Heart right ventricle (tissue), 16 donors: ENCODE measurements around the gene NRAS. TPM values are rescaled to one million over a fixed set of nuclear protein-coding genes. Genes with fewer than 3 reads are reported as not detected.
"Not testable (repeated sequence)": the region's sequence is repeated elsewhere in the genome, so short reads cannot be mapped to it uniquely, and the experiment has no call there.

Experiments used
- ATAC-seq, 8 donors: fragments of 200-7000 bp; cut with Tn5 transposase; one replicate each; pipeline ENCODE4 v1.9.1; 2020; ENCODE audit warnings: mild to moderate bottlenecking in 8 of 8, moderate library complexity in 8 of 8, moderate number of reproducible peaks in 1 of 8
- DNase-seq, 2 donors: peaks; one replicate each; pipeline ENCODE4 v3.0.0-alpha.2; 2020
- H3K27ac ChIP-seq, 10 donors: fragments of 200-600 bp; sonication (generic) in 2 of 10; one replicate each; pipeline versions ENCODE4 v1.5.0 to v1.8.0; 2020 to 2022; ENCODE audit warnings: mild to moderate bottlenecking in 3 of 10
- H3K27me3 ChIP-seq, 7 donors: fragments of 200-600 bp; one replicate each; pipeline ENCODE4 v1.8.0; 2021 to 2022; ENCODE audit warnings: mild to moderate bottlenecking in 2 of 7
- H3K36me3 ChIP-seq, 9 donors: fragments of 200-600 bp; sonication (generic) in 1 of 9; one replicate each; pipeline versions ENCODE4 v1.5.0 to v1.8.0; 2020 to 2022; ENCODE audit warnings: mild to moderate bottlenecking in 2 of 9
- H3K4me1 ChIP-seq, 9 donors: fragments of 200-600 bp; sonication (generic) in 1 of 9; one replicate each; pipeline versions ENCODE4 v1.5.0 to v1.8.0; 2020 to 2022; ENCODE audit warnings: mild to moderate bottlenecking in 4 of 9
- H3K4me3 ChIP-seq, 10 donors: fragments of 200-600 bp; sonication (generic) in 2 of 10; one replicate each; pipeline versions ENCODE4 v1.5.0 to v1.8.0; 2020 to 2022; ENCODE audit warnings: mild to moderate bottlenecking in 7 of 10, moderate library complexity in 2 of 10
- H3K9me3 ChIP-seq, 11 donors: fragments of 200-600 bp in 10 of 11; sonication (generic) in 2 of 11; one replicate each; pipeline versions ENCODE4 v1.5.0 to v1.8.0; 2013 to 2022; ENCODE audit warnings: mild to moderate bottlenecking in 2 of 11, control low read depth in 1 of 11, moderate library complexity in 1 of 11
- WGBS, 2 donors: extraction: QIAGEN DNeasy Blood & Tissue Kit; methylation state at CpG; one replicate each; pipeline ENCODE4 v1.1.7; 2013; ENCODE audit warnings: inconsistent platforms in 1 of 2; 5-methylcytosine and 5-hydroxymethylcytosine counted together
- intact Hi-C, 10 donors: fragments of 100-400 bp; cut with DNase I; formaldehyde crosslinking; loops; one replicate each; pipeline versions ENCODE4 v1.11.1 to v1.14.2; 2022
- polyA plus RNA-seq, 2 donors: library from polyadenylated mRNA; stranded (reverse); fragments of 200-250 nt; gene quantifications; one replicate each; pipeline ENCODE4 v1.2.3, GENCODE V29; 2013
- total RNA-seq, 10 donors: library from RNA; stranded (reverse); fragmentation: NEBNext Ultra II Directional in 3 of 10; extraction: Animal tissue kit (Norgen Biotek cat#: 25700) in 3 of 10; gene quantifications; one replicate each; pipeline versions ENCODE4 v1.2.1 to v1.2.4, GENCODE V29; 2021 to 2023
- TF ChIP-seq, protein P1 (sequence below), 9 donors: fragments of 200-600 bp; sonication (generic) in 2 of 9; IDR thresholded peaks; one replicate each; pipeline versions ENCODE4 v1.5.0 to v1.8.0; 2021 to 2022; ENCODE audit warnings: antibody characterized with exemption in 9 of 9, mild to moderate bottlenecking in 5 of 9, moderate library complexity in 1 of 9
- donor health status: Arrhythmogenic right ventricular cardiomyopathy.
- donor health status: ischemic (EF 13 %, LVEDD 7.1; RV severe dilation, severe dysfunction).
- donor health status: healthy with polysubstance abuse.
- donor health status: DM: no; HTN: yes; CAD: no.
- donor health status: DM: no; HTN: no; CAD: no.
- donor health status: ischemic (EF 25% LVEDD 6.9; RV normal size, moderate dysfunction).
- donor health status: ischemic (EF 25% LVEDD 5.7; RV mildly dilated, moderate dysfunction).
- donor health status: healthy.
- donor health status: DM: yes; HTN: yes; CAD: no.
- donor health status: Ischemic cardiomyopathy.
- donor health status: ischemic (EF 35%, LVEDD 5.7; RV mildly dilated, moderate dysfunction).
- donor health status: nonischemic (EF 11% LVEDD 7.7; RV severe dilation, severe dysfunction).
- donor health status: DM: yes; HTN: yes; CAD: no.
- donor health status: PGD.
- donor health status: ischemic (EF 29% LVEDD 5.4; RV normal size, mild dysfunction).
- donor health status: nonischemic (EF 23%, LVEDD 6.1; RV moderate dilation, normal function).

NRAS gene
- total and polyA plus RNA-seq, 12 donors = 6.2 to 17.2 (median 8.6) TPM

DNA sequence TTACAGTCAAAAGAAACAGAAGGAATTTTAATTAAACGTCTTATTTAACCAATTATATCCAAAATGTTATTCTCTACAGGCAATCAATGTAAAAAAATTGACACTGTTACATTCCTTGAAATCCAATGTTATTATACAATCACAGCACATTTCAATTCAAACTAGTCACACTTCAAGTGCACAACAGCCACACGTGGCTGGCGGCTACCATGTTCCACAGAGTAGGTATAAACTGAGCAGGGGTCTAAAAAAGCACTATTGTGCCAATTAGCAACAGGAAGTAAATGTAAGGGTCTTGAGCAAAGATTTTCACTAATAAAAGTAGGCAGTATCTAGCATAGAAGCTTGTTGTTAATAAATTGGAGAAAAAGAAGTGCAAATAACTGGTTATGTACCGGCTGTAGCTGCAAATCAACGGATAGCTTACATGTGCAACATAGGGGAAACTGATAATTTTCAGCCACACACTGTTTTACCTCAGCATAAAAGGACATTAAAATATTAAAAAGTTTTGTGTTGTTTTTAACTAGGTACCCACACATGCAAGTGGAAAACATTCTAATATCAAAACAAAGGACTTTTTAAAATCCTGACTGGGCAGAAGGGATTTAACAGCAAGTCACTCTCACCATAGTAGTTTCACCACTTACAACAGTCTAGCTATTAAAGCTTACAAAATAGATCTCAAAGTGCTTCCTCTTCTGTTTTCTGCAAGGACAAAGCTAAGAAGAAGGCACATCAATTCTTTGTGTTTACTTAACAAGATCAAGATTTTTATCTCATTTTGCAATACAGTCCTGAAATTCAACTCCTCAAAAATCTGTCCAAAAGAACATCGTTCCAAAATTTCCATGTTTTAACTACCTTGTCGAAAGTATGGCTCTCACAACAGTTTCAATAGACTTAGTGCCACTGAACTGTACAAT, 38.7 kb upstream of the NRAS start:
- WGBS, 2 donors = 41 to 51% methylated on average over 7 of the region's 7 CpGs
- ATAC-seq = no peak

DNA sequence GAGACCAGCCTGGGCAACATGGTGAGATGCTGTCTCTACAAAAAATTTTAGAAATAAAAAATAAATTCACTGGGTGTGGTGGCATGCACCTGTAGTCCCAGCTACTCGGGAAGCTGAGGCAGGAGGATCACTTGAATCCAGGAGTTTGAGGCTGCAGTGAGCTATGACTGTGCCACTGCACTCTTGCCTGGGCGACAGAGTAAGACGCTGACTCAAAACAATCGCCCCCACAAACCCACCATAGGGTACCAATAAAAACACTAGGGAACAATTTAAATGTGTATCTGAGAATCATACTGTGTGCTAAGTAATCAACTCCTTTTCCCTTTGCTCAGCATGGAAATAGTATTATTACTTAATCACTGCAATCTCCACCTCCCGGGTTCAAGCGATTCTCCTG, 37.1 kb upstream of the NRAS start:
- intact Hi-C loops = loop anchor here in 1 of 10 donors (5.0 kb wide), 1 partner anchor 36 kb away; the partner anchor contains the start of gene NRAS
- ATAC-seq, H3K27me3 ChIP-seq, DNase-seq, H3K27ac ChIP-seq, H3K9me3 ChIP-seq, H3K4me3 ChIP-seq: not testable (repeated sequence)
- H3K4me1 ChIP-seq = peaks cover 3 to 90% (median 84%) of the 10 kb centered on the region in 9 donors
- WGBS, 2 donors = 81 to 88% methylated on average over 6 of the region's 6 CpGs
- peaks cover 0 to 30% (median 0%) of the 10 kb centered on the region in 9 donors for H3K36me3 ChIP-seq

More for the DNA sequence above, 38.7 kb upstream of the NRAS start:
- peaks cover 0 to 14% (median 0%) of the 10 kb centered on the region in 9 donors for H3K36me3 ChIP-seq
- TF ChIP-seq, protein P1, sequence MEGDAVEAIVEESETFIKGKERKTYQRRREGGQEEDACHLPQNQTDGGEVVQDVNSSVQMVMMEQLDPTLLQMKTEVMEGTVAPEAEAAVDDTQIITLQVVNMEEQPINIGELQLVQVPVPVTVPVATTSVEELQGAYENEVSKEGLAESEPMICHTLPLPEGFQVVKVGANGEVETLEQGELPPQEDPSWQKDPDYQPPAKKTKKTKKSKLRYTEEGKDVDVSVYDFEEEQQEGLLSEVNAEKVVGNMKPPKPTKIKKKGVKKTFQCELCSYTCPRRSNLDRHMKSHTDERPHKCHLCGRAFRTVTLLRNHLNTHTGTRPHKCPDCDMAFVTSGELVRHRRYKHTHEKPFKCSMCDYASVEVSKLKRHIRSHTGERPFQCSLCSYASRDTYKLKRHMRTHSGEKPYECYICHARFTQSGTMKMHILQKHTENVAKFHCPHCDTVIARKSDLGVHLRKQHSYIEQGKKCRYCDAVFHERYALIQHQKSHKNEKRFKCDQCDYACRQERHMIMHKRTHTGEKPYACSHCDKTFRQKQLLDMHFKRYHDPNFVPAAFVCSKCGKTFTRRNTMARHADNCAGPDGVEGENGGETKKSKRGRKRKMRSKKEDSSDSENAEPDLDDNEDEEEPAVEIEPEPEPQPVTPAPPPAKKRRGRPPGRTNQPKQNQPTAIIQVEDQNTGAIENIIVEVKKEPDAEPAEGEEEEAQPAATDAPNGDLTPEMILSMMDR (IDR thresholded peaks at IDR 0.05) = no peak
- no peaks in the 10 kb centered on the region for H3K9me3 ChIP-seq
- H3K27ac ChIP-seq = peak overlapping the region in 9 of 10 donors; percentile 30 to 100 (median 97)
- no peaks in the 10 kb centered on the region for H3K27me3 ChIP-seq
- intact Hi-C loops = loop anchor here in 5 of 10 donors (5.0 kb wide), 5 partner anchors 38 to 408 kb away; partner anchors contain the start of genes BCAS2 (in 1 of the 5), DENND2C (in 1 of the 5), NRAS (in 1 of the 5) and TRIM33 (in 1 of the 5)
- H3K4me1 ChIP-seq = peaks cover 3 to 75% (median 68%) of the 10 kb centered on the region in 9 donors
- DNase-seq = no peak
- H3K4me3 ChIP-seq = peak overlapping the region in 9 of 10 donors; percentile 70 to 97 (median 93)

DNA sequence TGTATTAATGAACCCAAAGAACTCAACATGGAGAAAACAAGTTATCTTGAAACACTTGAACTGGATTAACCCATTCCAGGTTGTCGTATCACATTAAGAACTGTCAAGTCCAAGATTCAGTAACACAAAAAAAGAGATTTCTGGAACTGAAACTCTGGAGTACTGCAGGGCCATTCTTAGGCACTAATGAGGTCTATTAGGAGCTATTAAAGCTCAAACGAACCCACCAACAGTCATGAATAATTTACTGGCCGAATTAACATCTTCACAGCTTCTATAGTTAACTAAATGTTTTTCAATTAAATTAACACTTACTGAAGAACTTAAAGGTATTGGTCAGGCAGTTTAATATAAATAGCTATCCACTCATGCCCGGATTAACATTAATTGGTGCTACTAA, 36.6 kb upstream of the NRAS start:
- ATAC-seq = no peak
- TF ChIP-seq, protein P1 (IDR thresholded peaks at IDR 0.05) = no peak

DNA sequence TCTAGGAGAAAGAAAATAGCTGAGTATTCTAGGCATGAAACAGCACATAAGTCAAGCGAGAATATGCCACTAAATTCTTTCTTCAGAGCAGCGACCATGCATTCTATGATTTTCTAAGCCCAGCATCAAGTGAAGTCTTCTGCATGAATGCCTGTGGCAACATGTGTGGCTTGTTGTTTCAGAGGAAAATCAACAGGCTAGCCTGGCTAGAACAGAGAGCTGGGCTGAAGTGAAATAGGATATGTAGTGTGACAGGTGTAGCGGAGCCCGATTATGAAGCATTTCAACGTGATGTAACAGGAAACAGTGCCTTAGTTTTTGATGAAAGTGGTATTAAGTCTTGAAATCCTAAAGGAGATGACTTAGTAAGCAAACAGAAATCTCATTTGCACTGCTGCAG, 34.2 kb upstream of the NRAS start:
- TF ChIP-seq, protein P1 (IDR thresholded peaks at IDR 0.05) = no peak
- Histone ChIP-seq H3K27ac (peak overlapping the region in 3 of 10 donors; percentile 18 to 58 (median 46)), H3K27me3 (no peaks in the 10 kb centered on the region), H3K4me1 (peaks cover 6 to 100% (median 98%) of the 10 kb centered on the region in 9 donors), H3K36me3 (peaks cover 0 to 59% (median 3%) of the 10 kb centered on the region in 9 donors), H3K9me3 (no peaks in the 10 kb centered on the region), H3K4me3 (no peak overlapping the region)
- intact Hi-C loops = loop anchor here in 1 of 10 donors (5.0 kb wide), 1 partner anchor 33 kb away; the partner anchor contains the start of gene NRAS
- ATAC-seq (peak in 2 of 8 donors; percentile 35 to 36), DNase-seq (no peak)
- 35 to 55% methylated on average over 5 of the region's 5 CpGs for whole genome bisulfite sequencing, 2 donors

More for the DNA sequence above, 36.6 kb upstream of the NRAS start:
- 50 to 51% methylated on average over 4 of the region's 4 CpGs for WGBS, 2 donors
- H3K9me3 ChIP-seq = no peaks in the 10 kb centered on the region
- no peak for DNase-seq
- H3K4me3 ChIP-seq = no peak overlapping the region
- intact Hi-C loops = loop anchor here in 1 of 10 donors (5.0 kb wide), 1 partner anchor 36 kb away; the partner anchor contains the start of gene NRAS
- no peaks in the 10 kb centered on the region for H3K27me3 ChIP-seq
- H3K4me1 ChIP-seq = peaks cover 3 to 90% (median 89%) of the 10 kb centered on the region in 9 donors
- H3K36me3 ChIP-seq = peaks cover 0 to 36% (median 0%) of the 10 kb centered on the region in 9 donors
- no peak overlapping the region for H3K27ac ChIP-seq
